HG02938 (cell line): ENCODE results near the gene PDZD2.
"Not testable (repeated sequence)": the region's sequence is repeated elsewhere in the genome, so short reads cannot be mapped to it uniquely, and the experiment has no call there.

ENCODE experiments used
- ATAC-seq: cut with Tn5 transposase; IDR thresholded peaks from one replicate; pipeline ENCODE4 v1.9.1; 2021; ENCODE audit warnings: mild to moderate bottlenecking, moderate library complexity; ENCODE audit not compliant: unreplicated experiment

The PDZD2 gene

GRCh38 chr5:32058997-32059396, 420.1 kb downstream of the PDZD2 start:
- no peak for ATAC-seq

DNA sequence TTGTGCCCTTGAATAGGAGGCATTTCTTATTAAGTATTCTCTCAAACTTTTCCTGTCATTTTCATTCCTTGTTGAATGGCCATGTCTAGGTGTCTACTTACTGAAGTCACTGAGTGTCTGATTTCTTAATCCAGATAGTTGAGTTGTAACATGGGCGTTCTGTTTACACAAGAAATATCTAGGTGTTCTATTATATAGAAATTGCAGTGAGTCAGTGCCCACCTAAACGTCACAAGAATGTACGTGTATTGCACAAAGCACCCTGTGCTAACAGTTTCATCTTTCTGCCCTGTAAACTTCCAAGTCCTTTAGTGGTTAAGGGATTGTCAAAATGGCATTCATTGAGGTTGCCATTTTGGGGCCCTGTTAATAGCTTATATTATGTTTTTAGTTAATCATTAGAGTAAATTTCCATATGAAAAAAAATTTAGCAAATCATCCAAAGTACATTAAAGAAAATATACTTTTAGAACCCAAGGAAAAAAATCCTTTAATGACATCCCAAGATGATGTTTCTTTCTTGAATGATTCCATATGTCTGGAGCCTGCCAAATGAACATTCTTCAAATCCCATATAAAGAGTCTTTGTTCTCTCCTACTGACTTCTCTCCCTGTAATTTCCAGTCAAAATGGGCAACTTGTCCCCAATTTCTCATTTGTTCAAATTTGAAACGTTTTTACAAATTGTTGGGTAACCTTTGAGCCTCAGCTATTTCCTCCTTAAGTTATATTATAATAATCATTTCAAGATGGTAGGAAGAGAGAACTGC, 421.0 kb downstream of the PDZD2 start:
- ATAC-seq: no peak

DNA sequence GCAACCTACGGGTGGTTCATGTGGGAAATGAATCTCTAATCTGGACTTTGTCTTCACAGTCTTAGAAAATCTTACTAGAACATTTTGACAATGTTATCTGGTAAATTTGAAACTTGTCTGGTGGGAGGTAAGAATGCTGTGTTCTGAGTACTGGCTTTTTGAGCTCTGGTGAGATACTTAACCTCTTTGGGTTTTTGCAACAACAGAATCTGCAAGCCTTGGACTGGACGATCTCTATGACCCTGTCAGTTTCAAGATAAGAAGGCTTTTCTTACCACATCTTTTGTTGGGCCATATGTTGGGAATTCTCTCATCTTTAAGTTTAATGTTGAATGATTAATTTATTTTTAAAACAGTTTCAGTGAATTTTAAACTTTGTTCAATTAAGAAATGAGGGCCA, 422.3 kb downstream of the PDZD2 start:
- no peak for ATAC-seq

DNA sequence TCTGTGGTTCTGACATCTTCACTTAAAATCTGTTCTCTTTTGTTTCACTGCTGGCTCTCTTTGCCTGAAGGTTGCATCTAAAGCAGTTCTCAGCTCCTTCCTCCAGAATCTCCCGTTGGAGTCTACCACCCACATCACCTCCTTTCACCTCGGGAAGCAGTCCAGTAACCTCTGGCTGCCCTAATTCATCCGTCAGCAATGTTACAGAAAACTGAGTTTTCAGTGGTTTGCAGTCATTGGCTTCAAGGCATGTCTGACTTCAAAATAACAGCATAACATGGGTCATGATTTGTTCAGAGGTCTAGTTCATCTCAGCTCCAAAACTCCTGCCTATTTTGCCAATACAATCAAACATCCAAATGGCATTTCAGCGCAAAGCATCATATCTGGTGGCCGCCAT, 427.5 kb downstream of the PDZD2 start:
- ATAC-seq: no peak

GRCh38 chr5:32067774-32068470, 429.0 kb downstream of the PDZD2 start:
- ATAC-seq: no peak

DNA sequence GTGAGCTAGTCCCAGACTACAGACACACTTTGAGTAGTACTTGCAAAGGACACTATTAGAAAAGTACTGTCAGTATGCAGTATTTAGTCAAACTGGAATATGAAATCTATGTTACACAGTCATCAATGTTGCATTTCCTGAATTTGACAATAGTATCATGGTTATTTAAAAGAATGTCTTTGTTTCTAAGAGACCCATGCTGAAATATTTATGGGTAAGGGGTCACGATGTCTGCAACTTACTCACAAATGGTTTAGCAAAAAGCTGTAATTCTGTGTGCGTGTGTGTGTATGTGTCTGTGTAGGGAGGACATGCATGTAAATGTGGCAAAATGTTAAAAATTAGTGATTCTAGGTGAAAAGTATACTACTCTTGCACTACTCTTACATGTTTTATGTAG, 429.6 kb downstream of the PDZD2 start:
- ATAC-seq: no peak

- no peak for ATAC-seq
Observed at GRCh38 chr5:32069396-32069795, 430.5 kb downstream of the PDZD2 start.

DNA sequence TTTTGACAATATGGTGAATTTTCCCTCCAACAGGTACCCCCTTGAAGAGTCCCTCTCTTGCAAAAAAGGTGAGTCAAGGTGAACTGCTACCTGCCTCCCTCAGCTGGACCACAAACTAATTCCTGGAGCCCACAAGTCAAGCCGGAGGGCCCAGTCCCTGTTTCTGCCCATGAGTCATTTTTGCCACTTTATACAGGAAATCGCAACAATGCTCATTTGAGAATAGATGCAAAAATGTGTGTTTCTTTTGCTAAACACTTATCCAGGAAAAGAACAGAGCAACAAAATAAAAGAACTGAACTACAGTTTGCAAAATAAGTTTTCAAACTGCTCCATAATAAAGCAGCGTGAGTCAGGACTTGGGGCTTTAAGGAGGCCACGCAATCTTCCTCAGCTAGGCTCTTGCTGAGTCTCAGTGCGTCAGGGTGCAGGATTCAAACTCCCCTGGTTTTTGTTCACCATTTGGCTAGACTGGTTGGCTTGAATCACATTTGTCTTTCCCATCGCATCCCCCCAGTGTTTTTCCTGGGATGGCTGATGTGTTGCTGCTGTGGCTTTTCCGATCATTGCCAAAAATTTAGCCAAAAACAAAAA, 432.5 kb downstream of the PDZD2 start:
- ATAC-seq: no peak

DNA sequence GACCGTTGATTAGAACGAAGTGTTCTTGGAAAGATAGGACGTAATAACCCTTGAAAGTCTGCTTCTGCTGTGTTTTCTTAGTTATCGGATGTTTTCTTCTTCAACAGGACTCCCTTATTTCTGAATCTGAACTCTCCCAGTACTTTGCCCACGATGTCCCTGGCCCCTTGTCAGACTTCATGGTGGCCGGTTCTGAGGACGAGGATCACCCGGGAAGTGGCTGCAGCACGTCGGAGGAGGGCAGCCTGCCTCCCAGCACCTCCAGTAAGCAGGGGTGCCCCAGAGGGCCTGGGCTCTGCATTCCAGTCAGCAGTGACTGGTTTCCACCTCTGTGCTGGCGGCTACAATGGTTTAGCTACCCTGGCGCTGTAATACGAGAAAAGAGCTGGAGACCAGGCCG, 433.1 kb downstream of the PDZD2 start:
- ATAC-seq: no peak

GRCh38 chr5:32074401-32074800, 435.5 kb downstream of the PDZD2 start:
- ATAC-seq: no peak

- no peak for ATAC-seq
Observed at GRCh38 chr5:32076699-32077695, 438.1 kb downstream of the PDZD2 start.

- not testable (repeated sequence) for ATAC-seq
Observed at GRCh38 chr5:32078855-32079254, 439.9 kb downstream of the PDZD2 start.

DNA sequence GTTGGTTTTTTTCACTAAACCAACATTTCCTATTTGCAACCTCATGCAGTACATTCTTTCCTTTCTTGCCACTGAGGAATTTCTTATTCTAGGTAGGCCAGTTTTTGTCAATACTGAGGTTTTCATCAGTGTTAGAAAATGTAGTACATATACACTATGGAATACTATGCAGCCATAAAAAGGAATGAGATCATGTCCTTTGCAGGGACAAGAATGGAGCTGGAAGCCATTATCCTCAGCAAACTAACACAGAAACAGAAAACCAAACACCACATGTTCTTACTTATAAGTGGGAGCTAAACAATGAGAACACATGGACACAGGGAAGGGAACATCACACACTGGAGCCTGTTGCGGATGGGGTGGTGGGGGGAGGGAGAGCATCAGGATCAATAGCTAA, 441.6 kb downstream of the PDZD2 start:
- not testable (repeated sequence) for ATAC-seq

GRCh38 chr5:32082701-32083100, 443.8 kb downstream of the PDZD2 start:
- ATAC-seq: no peak

GRCh38 chr5:32083981-32084430, 445.1 kb downstream of the PDZD2 start:
- no peak for ATAC-seq

DNA sequence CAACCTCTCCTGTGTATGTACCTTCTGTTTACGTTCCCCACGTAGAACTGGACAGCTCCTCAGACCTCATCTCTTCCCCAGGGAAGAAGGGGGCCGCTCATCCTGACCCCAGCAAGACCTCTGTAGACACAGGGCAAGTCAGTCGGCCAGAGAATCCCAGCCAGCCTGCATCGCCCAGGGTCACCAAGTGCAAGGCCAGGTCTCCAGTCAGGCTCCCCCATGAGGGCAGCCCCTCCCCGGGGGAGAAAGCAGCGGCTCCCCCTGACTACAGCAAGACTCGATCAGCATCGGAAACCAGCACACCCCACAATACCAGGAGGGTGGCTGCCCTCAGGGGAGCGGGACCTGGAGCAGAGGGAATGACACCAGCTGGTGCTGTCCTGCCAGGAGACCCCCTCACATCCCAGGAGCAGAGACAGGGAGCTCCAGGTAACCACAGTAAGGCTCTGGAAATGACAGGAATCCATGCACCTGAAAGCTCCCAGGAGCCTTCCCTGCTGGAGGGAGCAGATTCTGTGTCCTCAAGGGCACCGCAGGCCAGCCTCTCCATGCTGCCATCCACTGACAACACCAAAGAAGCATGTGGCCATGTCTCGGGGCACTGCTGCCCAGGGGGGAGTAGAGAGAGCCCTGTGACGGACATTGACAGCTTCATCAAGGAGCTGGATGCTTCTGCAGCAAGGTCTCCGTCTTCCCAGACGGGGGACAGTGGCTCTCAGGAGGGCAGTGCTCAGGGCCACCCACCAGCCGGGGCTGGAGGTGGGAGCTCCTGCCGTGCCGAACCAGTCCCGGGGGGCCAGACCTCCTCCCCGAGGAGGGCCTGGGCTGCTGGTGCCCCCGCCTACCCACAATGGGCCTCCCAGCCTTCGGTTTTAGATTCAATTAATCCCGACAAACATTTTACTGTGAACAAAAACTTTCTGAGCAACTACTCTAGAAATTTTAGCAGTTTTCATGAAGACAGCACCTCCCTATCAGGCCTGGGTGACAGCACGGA, 448.5 kb downstream of the PDZD2 start:
- no peak for ATAC-seq

DNA sequence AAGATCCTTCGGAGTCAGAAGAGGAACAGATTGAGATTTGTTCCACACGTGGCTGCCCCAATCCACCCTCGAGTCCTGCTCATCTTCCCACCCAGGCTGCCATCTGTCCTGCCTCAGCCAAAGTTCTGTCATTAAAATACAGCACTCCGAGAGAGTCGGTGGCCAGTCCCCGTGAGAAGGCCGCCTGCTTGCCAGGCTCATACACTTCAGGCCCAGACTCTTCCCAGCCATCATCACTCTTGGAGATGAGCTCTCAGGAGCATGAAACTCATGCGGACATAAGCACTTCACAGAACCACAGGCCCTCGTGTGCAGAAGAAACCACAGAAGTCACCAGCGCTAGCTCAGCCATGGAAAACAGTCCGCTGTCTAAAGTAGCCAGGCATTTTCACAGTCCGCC, 449.3 kb downstream of the PDZD2 start:
- ATAC-seq: no peak

- ATAC-seq: no peak
Observed at GRCh38 chr5:32089146-32090000, 450.4 kb downstream of the PDZD2 start.
